ENCODE measurements around the gene PDSS1. TPM values are rescaled to one million over a fixed set of nuclear protein-coding genes. Genes with fewer than 3 reads are reported as not detected.
"Not testable (repeated sequence)": the region's sequence is repeated elsewhere in the genome, so short reads cannot be mapped to it uniquely, and the experiment has no call there.

PDSS1 gene
- total RNA-seq, 1 experiment from 2014 or later = 15.4 TPM

GRCh38 chr10:26685441-26685840, 12.1 kb upstream of the PDSS1 start:
- Mint-ChIP-seq H3K36me3 (ENCODE audit: insufficient read depth, unreplicated experiment) (no peaks in the 10 kb centered on the region), H3K4me1 (ENCODE audit: low read depth, unreplicated experiment) (peaks cover 8% of the 10 kb centered on the region), H3K9me3 (ENCODE audit: low read depth, unreplicated experiment) (no peaks in the 10 kb centered on the region), H3K27ac (ENCODE audit: unreplicated experiment) (no peak overlapping the region), H3K27me3 (ENCODE audit: unreplicated experiment) (no peaks in the 10 kb centered on the region), H3K4me3 (ENCODE audit: low read depth, unreplicated experiment) (no peak overlapping the region)
- BruUV-seq (replicated peaks) = no TSS peak
- intact Hi-C loops (cut with micrococcal nuclease; ENCODE audit: unreplicated experiment) = no loop called here
- CTCF ChIA-PET = no interaction called here
- DNase-seq = no peak
- no peak for TF ChIP-seq CTCF (IDR thresholded peaks at IDR 0.05; ENCODE audit: unreplicated experiment)

GRCh38 chr10:26689399-26689798, 8.1 kb upstream of the PDSS1 start:
- Mint-ChIP-seq H3K27ac (ENCODE audit: unreplicated experiment) (no peak overlapping the region), H3K9me3 (ENCODE audit: low read depth, unreplicated experiment) (no peaks in the 10 kb centered on the region), H3K4me1 (ENCODE audit: low read depth, unreplicated experiment) (peaks cover 8% of the 10 kb centered on the region), H3K27me3 (ENCODE audit: unreplicated experiment) (no peaks in the 10 kb centered on the region), H3K4me3 (ENCODE audit: low read depth, unreplicated experiment) (no peak overlapping the region), H3K36me3 (ENCODE audit: insufficient read depth, unreplicated experiment) (no peaks in the 10 kb centered on the region)
- no peak for DNase-seq
- BruUV-seq (replicated peaks) = no TSS peak
- no peak for TF ChIP-seq CTCF (IDR thresholded peaks at IDR 0.05; ENCODE audit: unreplicated experiment)
- CTCF ChIA-PET = no interaction called here
- intact Hi-C loops (cut with micrococcal nuclease; ENCODE audit: unreplicated experiment) = no loop called here

- no peak for TF ChIP-seq CTCF (IDR thresholded peaks at IDR 0.05; ENCODE audit: unreplicated experiment)
- Mint-ChIP-seq H3K36me3 (ENCODE audit: insufficient read depth, unreplicated experiment) (no peaks in the 10 kb centered on the region), H3K4me3 (ENCODE audit: low read depth, unreplicated experiment) (no peak overlapping the region), H3K9me3 (ENCODE audit: low read depth, unreplicated experiment) (no peaks in the 10 kb centered on the region), H3K27me3 (ENCODE audit: unreplicated experiment) (no peaks in the 10 kb centered on the region), H3K27ac (ENCODE audit: unreplicated experiment) (no peak overlapping the region), H3K4me1 (ENCODE audit: low read depth, unreplicated experiment) (no peaks in the 10 kb centered on the region)
- BruUV-seq (replicated peaks) = no TSS peak
- intact Hi-C loops (cut with micrococcal nuclease; ENCODE audit: unreplicated experiment) = no loop called here
- CTCF ChIA-PET = no interaction called here
- no peak for DNase-seq
These were observed 6.6 kb upstream of the PDSS1 start for GRCh38 chr10:26690731-26691475.

GRCh38 chr10:26694536-26694935, 3.0 kb upstream of the PDSS1 start:
- H3K27me3 Mint-ChIP-seq (ENCODE audit: unreplicated experiment); BruUV-seq (replicated peaks); H3K4me3 Mint-ChIP-seq (ENCODE audit: low read depth, unreplicated experiment); CTCF ChIA-PET; DNase-seq; H3K9me3 Mint-ChIP-seq (ENCODE audit: low read depth, unreplicated experiment); H3K27ac Mint-ChIP-seq (ENCODE audit: unreplicated experiment); intact Hi-C loops (cut with micrococcal nuclease; ENCODE audit: unreplicated experiment): not testable (repeated sequence)
- Mint-ChIP-seq H3K4me1 (ENCODE audit: low read depth, unreplicated experiment) (peaks cover 14% of the 10 kb centered on the region), H3K36me3 (ENCODE audit: insufficient read depth, unreplicated experiment) (peaks cover 19% of the 10 kb centered on the region)

GRCh38 chr10:26696786-26697162, 727 bp upstream of the PDSS1 start:
- Mint-ChIP-seq H3K4me3 (ENCODE audit: low read depth, unreplicated experiment) (peak overlapping the region; percentile 90), H3K9me3 (ENCODE audit: low read depth, unreplicated experiment) (peaks cover 7% of the 10 kb centered on the region), H3K36me3 (ENCODE audit: insufficient read depth, unreplicated experiment) (peaks cover 19% of the 10 kb centered on the region), H3K27me3 (ENCODE audit: unreplicated experiment) (no peaks in the 10 kb centered on the region), H3K27ac (ENCODE audit: unreplicated experiment) (peak overlapping the region; percentile 45), H3K4me1 (ENCODE audit: low read depth, unreplicated experiment) (peaks cover 27% of the 10 kb centered on the region)
- intact Hi-C loops (cut with micrococcal nuclease; ENCODE audit: unreplicated experiment) = no loop called here
- DNase-seq = no peak
- no peak for TF ChIP-seq CTCF (IDR thresholded peaks at IDR 0.05; ENCODE audit: unreplicated experiment)
- CTCF ChIA-PET = no interaction called here
- TSS peak; percentile 89 for BruUV-seq (replicated peaks)

All from Calu3 (cell line).